A673 (cell line): ENCODE measurements around the gene GRAMD2A. TPM values are rescaled to one million over a fixed set of nuclear protein-coding genes. Genes with fewer than 3 reads are reported as not detected.

Experiments used
- BruUV-seq: library from RNA; stranded (reverse); fragments of 400-500 nt; replicated peaks from 2 replicates; lab custom pipeline; 2021; lab: Mats Ljungman, UMichigan
- CTCF ChIA-PET: fragments of 300-600 bp; sonication (Branson Sonifier 250); formaldehyde crosslinking; loops from one replicate; lab custom pipeline; 2022; ENCODE audit warnings: antibody characterized with exemption; lab: Charles Lee
- POLR2A ChIA-PET: fragments of 300-600 bp; sonication (Branson Sonifier 250); formaldehyde crosslinking; loops from one replicate; lab custom pipeline; 2022; ENCODE audit warnings: antibody characterized with exemption; ENCODE audit not compliant: low non-redundant PET; lab: Charles Lee
- DNase-seq: peaks from one replicate; pipeline ENCODE4 v3.0.0-alpha.2; 2015; ENCODE audit warnings: low spot score
- H3K27ac ChIP-seq: fragments of 200-600 bp; sonication (generic); 2 replicates; pipeline ENCODE4 v1.5.1; 2016; ENCODE audit warnings: mixed run types, low read depth, mild to moderate bottlenecking, mixed read lengths, antibody characterized with exemption, low read length; ENCODE audit not compliant: poor library complexity, severe bottlenecking
- H3K27me3 ChIP-seq: fragments of 200-600 bp; sonication (generic); replicated peaks from 2 replicates; pipeline ENCODE4 v1.6.1; 2017; ENCODE audit warnings: mixed run types, low read depth, mild to moderate bottlenecking, mixed read lengths, antibody characterized with exemption, low read length; ENCODE audit not compliant: insufficient read depth, poor library complexity
- H3K36me3 ChIP-seq: fragments of 200-600 bp; sonication (generic); 2 replicates; pipeline ENCODE4 v1.6.1; 2016; ENCODE audit warnings: mixed run types, mild to moderate bottlenecking, mixed read lengths, antibody characterized with exemption, low read length; ENCODE audit not compliant: insufficient read depth, poor library complexity, severe bottlenecking
- H3K4me1 ChIP-seq: fragments of 200-600 bp; sonication (generic); 2 replicates; pipeline ENCODE4 v1.6.1; 2017; ENCODE audit warnings: mixed run types, mild to moderate bottlenecking, mixed read lengths, antibody characterized with exemption, low read length; ENCODE audit not compliant: insufficient read depth, poor library complexity, severe bottlenecking
- H3K4me3 ChIP-seq: fragments of 200-600 bp; sonication (generic); 2 replicates; pipeline ENCODE4 v1.5.1; 2016; ENCODE audit warnings: low read depth, mixed run types, mild to moderate bottlenecking, mixed read lengths, low read length; ENCODE audit not compliant: poor library complexity, severe bottlenecking
- H3K9me3 ChIP-seq: fragments of 200-600 bp; sonication (generic); 2 replicates; pipeline ENCODE4 v1.6.1; 2016; ENCODE audit warnings: mixed run types, low read depth, mild to moderate bottlenecking, mixed read lengths, antibody characterized with exemption, low read length; ENCODE audit not compliant: poor library complexity, severe bottlenecking
- CTCF ChIP-seq: fragments of 300-800, 200-600 bp; sonication (generic); conservative IDR thresholded peaks from 2 replicates; pipeline ENCODE4 v1.5.1; 2017; ENCODE audit warnings: low read depth, mild to moderate bottlenecking, antibody characterized with exemption, low read length, moderate library complexity, mixed read lengths
- EZH2 ChIP-seq: fragments of 200-600 bp; sonication (generic); IDR thresholded peaks from 2 replicates; pipeline ENCODE4 v1.6.1; 2017; ENCODE audit warnings: borderline replicate concordance, low read depth, mild to moderate bottlenecking, mixed read lengths, antibody characterized with exemption, low read length; ENCODE audit not compliant: poor library complexity, severe bottlenecking
- intact Hi-C: fragments of 100-400 bp; cut with micrococcal nuclease; formaldehyde crosslinking; loops from one replicate; pipeline ENCODE4 v1.10.0; 2022; ENCODE audit not compliant: unreplicated experiment
- total RNA-seq: library from RNA; stranded (reverse); gene quantifications from 2 replicates; pipeline ENCODE4 v1.2.3, GENCODE V29; 2021

GRAMD2A gene
- total RNA-seq, 1 experiment from 2014 or later: 0.43 TPM

GRCh38 chr15:72175186-72176044 lies 22.2 kb downstream of the GRAMD2A start:
- CTCF ChIA-PET: interaction anchor here (0.5 to 0.6 kb wide), 2 partner anchors 70 to 432 kb away, joined by 4 read pairs; no protein-coding TSS in a partner anchor
- intact Hi-C loops: no loop called here
- TF ChIP-seq EZH2 (no peak), CTCF (no peak)

GRCh38 chr15:72174551-72175165 lies 22.9 kb downstream of the GRAMD2A start:
- no TSS peak for BruUV-seq
- H3K4me3 ChIP-seq: no peak overlapping the region
- no peaks in the 10 kb centered on the region for H3K4me1 ChIP-seq
- ChIA-PET POLR2A (no interaction called here), CTCF (interaction anchor here (0.5 to 0.6 kb wide), 2 partner anchors 132 to 431 kb away, joined by 4 to 5 read pairs; no protein-coding TSS in a partner anchor)
- H3K27ac ChIP-seq: no peak overlapping the region
- no peaks in the 10 kb centered on the region for H3K9me3 ChIP-seq
- intact Hi-C loops: no loop called here
- no peak for DNase-seq
- H3K27me3 ChIP-seq: no peaks in the 10 kb centered on the region
- no peaks in the 10 kb centered on the region for H3K36me3 ChIP-seq
- no peak for TF ChIP-seq CTCF
- TF ChIP-seq EZH2: no peak

More at GRCh38 chr15:72175186-72176044, 22.2 kb downstream of the GRAMD2A start:
- Histone ChIP-seq H3K9me3 (no peaks in the 10 kb centered on the region), H3K27ac (no peak overlapping the region), H3K27me3 (no peaks in the 10 kb centered on the region), H3K4me3 (no peak overlapping the region), H3K4me1 (no peaks in the 10 kb centered on the region), H3K36me3 (no peaks in the 10 kb centered on the region)
- no TSS peak for BruUV-seq
- DNase-seq: no peak
- POLR2A ChIA-PET: interaction anchor here (0.7 kb wide), 1 partner anchor 115 kb away, joined by 3 read pairs; no protein-coding TSS in a partner anchor

GRCh38 chr15:72173864-72174550 lies 23.6 kb downstream of the GRAMD2A start:
- Histone ChIP-seq H3K27ac (no peak overlapping the region), H3K27me3 (no peaks in the 10 kb centered on the region), H3K9me3 (no peaks in the 10 kb centered on the region), H3K4me1 (no peaks in the 10 kb centered on the region), H3K4me3 (no peak overlapping the region), H3K36me3 (no peaks in the 10 kb centered on the region)
- no peak for DNase-seq
- CTCF ChIA-PET: interaction anchor here (0.6 kb wide), 1 partner anchor 131 kb away, joined by 5 read pairs; no protein-coding TSS in a partner anchor
- POLR2A ChIA-PET: no interaction called here
- no peak for TF ChIP-seq CTCF
- no peak for TF ChIP-seq EZH2
- intact Hi-C loops: no loop called here
- no TSS peak for BruUV-seq
